SK-N-MC (cell line): Measurements from ENCODE around the gene RPLP2.

Experiments used
- DNase-seq: peaks from one replicate; pipeline ENCODE4 v3.0.0-alpha.2; 2011; ENCODE audit warnings: low read depth, low spot score
- H3K27ac ChIP-seq: fragments of 200-600 bp; sonication (generic); 2 replicates; pipeline ENCODE4 v1.5.1; 2016; ENCODE audit warnings: mixed run types
- H3K36me3 ChIP-seq: fragments of 200-600 bp; sonication (generic); 2 replicates; pipeline ENCODE4 v1.6.1; 2017; ENCODE audit warnings: antibody characterized with exemption, low read length, mixed read lengths; ENCODE audit not compliant: insufficient read depth
- H3K4me3 ChIP-seq: fragments of 200-600 bp; sonication (generic); 2 replicates; pipeline ENCODE4 v1.5.1; 2016
- H3K9ac ChIP-seq: fragments of 200-600 bp; sonication (generic); 2 replicates; pipeline ENCODE4 v1.8.0; 2017; ENCODE audit warnings: mixed run types, mixed read lengths; ENCODE audit not compliant: insufficient read length
- H3K9me3 ChIP-seq: fragments of 200-600 bp; sonication (generic); 2 replicates; pipeline ENCODE4 v1.6.1; 2017; ENCODE audit warnings: low read depth, mild to moderate bottlenecking, antibody characterized with exemption, low read length, moderate library complexity, mixed read lengths
- EZH2 ChIP-seq: fragments of 200-600 bp; sonication (generic); IDR thresholded peaks from one replicate; pipeline ENCODE4 v1.6.1; 2017; ENCODE audit warnings: antibody characterized with exemption
- FOXP2 ChIP-seq: optimal IDR thresholded peaks from 2 replicates; pipeline ENCODE3; 2011; ENCODE audit warnings: mild to moderate bottlenecking, moderate library complexity; ENCODE audit not compliant: insufficient read depth; ENCODE audit errors: extremely low read length, control extremely low read depth
- POLR2AphosphoS5 ChIP-seq: IDR thresholded peaks from 2 replicates; pipeline ENCODE4 v1.6.1; 2012; ENCODE audit warnings: mild to moderate bottlenecking, low read depth, low read length, borderline replicate concordance

Gene RPLP2

DNA sequence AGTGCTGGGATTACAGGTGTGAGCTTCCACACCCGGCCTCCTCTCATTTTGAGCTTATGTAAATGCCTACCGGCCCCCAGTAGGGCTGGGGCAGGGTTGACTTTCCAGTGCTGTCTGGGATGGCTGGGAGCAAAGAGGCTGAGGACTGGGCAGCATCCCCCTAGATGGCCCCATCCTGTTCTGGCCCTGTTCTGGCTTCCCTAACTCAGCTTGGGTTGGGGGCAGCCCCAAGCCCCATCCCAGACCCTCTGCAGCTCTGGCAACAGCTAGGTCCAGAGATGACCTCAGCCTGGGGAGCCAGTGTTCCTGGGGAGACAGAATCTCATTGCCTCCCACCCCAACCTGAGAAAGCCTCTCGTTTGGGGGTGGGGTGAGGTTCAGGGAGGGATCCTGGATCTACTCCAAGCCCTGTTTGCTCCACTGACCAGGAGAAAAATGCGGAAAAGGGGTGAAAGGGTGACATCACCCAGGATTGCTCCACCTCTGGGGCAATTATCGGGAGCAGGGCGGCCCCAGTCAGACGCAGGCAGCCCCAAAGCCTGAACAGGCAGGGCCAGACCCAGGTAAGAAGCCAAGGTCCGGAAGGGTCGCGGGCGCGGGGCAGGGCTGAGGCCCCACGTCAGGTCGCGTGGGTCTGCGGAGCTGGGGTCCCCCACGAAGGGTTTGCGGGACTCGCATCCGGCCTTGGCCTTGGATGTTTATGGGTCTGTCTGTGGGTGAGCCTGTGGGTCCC lies 8.8 kb downstream of the RPLP2 start, which contains the start of gene PNPLA2:
TSS of gene PNPLA2 (plus strand) at position 519 of the 733 bp plus-strand sequence. CDS start 805 bp downstream, outside the sequence.
- TF ChIP-seq FOXP2 = no peak
- no peak for TF ChIP-seq EZH2
- H3K9ac ChIP-seq = peak within 1 kb of the TSS; percentile 83
- no peaks in the 10 kb centered on the region for H3K9me3 ChIP-seq
- H3K36me3 ChIP-seq = peaks cover 5% of the 10 kb centered on the region
- no peak within 1 kb of the TSS for H3K27ac ChIP-seq
- no peak for DNase-seq
- peak within 1 kb of the TSS; percentile 88 for H3K4me3 ChIP-seq

DNA sequence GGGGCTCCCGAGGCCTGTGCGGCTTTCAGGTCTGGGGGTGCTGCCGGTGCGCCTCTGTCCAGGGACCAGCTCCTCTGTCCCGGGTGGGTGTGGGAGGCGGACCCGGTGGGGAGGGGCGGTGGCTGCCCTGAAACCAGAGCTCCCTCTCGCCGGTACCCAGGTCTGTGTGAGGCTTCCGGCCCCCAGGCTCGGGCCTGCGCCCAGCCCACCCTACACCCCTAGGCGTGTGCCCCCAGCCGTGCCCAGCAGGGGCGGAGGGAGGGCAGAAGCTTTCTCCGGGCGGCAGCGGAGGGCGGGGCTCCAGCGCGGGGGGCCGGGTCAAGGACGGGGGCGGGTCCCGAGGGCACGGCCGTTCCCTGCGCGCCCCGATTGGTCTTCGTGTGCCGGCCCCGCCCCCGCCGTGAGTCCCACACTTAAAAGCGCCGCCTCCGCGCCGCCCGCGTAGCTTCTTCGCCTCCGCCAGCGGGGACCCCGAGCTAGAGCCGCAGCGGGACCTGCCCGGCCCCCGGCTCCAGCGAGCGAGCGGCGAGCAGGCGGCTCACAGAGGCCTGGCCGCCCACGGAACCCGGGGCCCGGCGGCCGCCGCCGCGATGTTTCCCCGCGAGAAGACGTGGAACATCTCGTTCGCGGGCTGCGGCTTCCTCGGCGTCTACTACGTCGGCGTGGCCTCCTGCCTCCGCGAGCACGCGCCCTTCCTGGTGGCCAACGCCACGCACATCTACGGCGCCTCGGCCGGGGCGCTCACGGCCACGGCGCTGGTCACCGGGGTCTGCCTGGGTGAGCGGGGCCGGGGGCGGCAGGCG lies 9.6 kb downstream of the RPLP2 start:
- peak overlapping the region; percentile 83 for H3K9ac ChIP-seq
- TF ChIP-seq POLR2AphosphoS5 (peak; percentile 95), EZH2 (no peak), FOXP2 (peak; percentile 17)
- no peak for DNase-seq
- peak overlapping the region; percentile 88 for H3K4me3 ChIP-seq
- H3K9me3 ChIP-seq = no peaks in the 10 kb centered on the region
- no peak overlapping the region for H3K27ac ChIP-seq
- H3K36me3 ChIP-seq = no peaks in the 10 kb centered on the region; the same call in 1 of the 2 replicates

GRCh38 chr11:819943-820649 lies 10.3 kb downstream of the RPLP2 start:
- no peak overlapping the region for H3K27ac ChIP-seq
- no peaks in the 10 kb centered on the region for H3K9me3 ChIP-seq
- no peaks in the 10 kb centered on the region; the same call in 1 of the 2 replicates for H3K36me3 ChIP-seq
- H3K9ac ChIP-seq = peak overlapping the region; percentile 83
- TF ChIP-seq POLR2AphosphoS5 (no peak), FOXP2 (no peak), EZH2 (no peak)
- no peak for DNase-seq
- H3K4me3 ChIP-seq = peak overlapping the region; percentile 88

DNA sequence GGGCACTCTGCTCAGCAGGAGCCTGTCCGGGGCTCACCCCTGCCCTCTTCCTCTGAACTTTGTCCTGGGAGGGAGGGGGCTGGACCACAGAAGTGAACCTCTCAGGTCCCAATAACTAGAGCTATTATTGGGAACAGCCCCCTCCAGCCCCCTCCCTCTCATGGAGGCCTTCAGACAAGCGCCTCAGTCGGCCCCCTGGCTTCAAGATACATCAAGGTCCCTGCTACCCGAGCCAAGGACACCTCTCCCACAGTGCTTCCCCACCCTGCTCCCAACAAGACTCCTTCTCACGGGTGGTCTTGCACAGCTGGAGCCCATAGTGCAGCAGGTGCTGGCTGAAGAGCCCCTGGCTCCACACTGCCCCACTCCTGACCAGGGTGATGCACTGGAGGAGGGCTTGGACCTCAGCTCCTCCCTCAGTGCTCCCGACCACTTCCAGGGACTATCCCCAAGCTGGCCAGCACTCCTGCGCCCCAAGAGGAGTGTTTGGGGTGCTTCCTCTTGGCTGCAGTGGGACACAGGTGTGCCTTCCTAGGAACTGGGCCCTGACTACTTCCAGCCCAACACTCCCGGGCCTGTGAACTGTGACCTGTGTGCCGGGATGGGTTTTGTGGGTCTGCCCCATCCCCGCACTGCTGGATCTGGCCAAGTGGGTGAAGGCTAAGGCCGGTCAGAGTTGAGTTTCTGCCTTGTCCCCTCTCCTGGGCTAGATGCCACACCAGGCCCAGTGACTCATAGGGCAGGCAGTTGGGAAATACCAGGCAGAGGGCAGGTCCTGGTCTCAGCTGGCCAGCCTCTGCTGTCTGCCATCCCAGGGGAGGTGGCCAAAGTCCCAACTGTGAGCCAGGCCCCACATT lies 11.1 kb downstream of the RPLP2 start:
- no peak for TF ChIP-seq EZH2
- no peak for TF ChIP-seq POLR2AphosphoS5
- no peak for TF ChIP-seq FOXP2
- no peaks in the 10 kb centered on the region for H3K9me3 ChIP-seq
- H3K9ac ChIP-seq = peak overlapping the region; percentile 83
- no peak overlapping the region for H3K27ac ChIP-seq
- peak overlapping the region; percentile 88 for H3K4me3 ChIP-seq
- DNase-seq = no peak
- H3K36me3 ChIP-seq = no peaks in the 10 kb centered on the region; the same call in 1 of the 2 replicates

GRCh38 chr11:821512-822371 lies 12.0 kb downstream of the RPLP2 start:
- Histone ChIP-seq H3K9me3 (no peaks in the 10 kb centered on the region), H3K36me3 (no peaks in the 10 kb centered on the region; the same call in 1 of the 2 replicates), H3K9ac (no peak overlapping the region), H3K4me3 (no peak overlapping the region), H3K27ac (no peak overlapping the region)
- DNase-seq = no peak
- TF ChIP-seq EZH2 (no peak), FOXP2 (no peak), POLR2AphosphoS5 (no peak)

GRCh38 chr11:823441-824291 lies 13.9 kb downstream of the RPLP2 start:
- TF ChIP-seq EZH2 (no peak), POLR2AphosphoS5 (no peak), FOXP2 (no peak)
- DNase-seq = no peak
- no peak overlapping the region for H3K27ac ChIP-seq
- H3K4me3 ChIP-seq = no peak overlapping the region
- H3K9me3 ChIP-seq = no peaks in the 10 kb centered on the region
- no peak overlapping the region for H3K9ac ChIP-seq
- H3K36me3 ChIP-seq = no peaks in the 10 kb centered on the region; the same call in 1 of the 2 replicates
